ENCODE measurements around the gene MPI. TPM values are rescaled to one million over a fixed set of nuclear protein-coding genes. Genes with fewer than 3 reads are reported as not detected.

The MPI gene
- total and polyA plus RNA-seq, 2 of the 8 experiments (the other 6 are each of a cell fraction or from before 2014, with no cell fraction given), result 31.0 to 74.8 TPM

- TF ChIP-seq CBX5 (IDR thresholded peaks at IDR 0.05; ENCODE audit: low read depth, low read length), result no peak
- TF ChIP-seq ATF3 (IDR thresholded peaks at IDR 0.05; ENCODE audit: insufficient read depth, low read depth, low read length), result no peak
- TF ChIP-seq CEBPB (IDR thresholded peaks at IDR 0.05; ENCODE audit: low read depth, low read length), result no peak
- peak; percentile 92 to 97 for TF ChIP-seq POLR2A (IDR thresholded peaks at IDR 0.05; ENCODE audit: control extremely low read depth in 1 of 2, low read depth in 2 of 2, low read length in 2 of 2)
- no peak for TF ChIP-seq RFX5 (IDR thresholded peaks at IDR 0.05; ENCODE audit: borderline replicate concordance, low read depth, low read length)
- TF ChIP-seq ATF2 (IDR thresholded peaks at IDR 0.05; ENCODE audit: low read length), result no peak; the same call in 1 of the 2 replicates
- TF ChIP-seq CHD7 (IDR thresholded peaks at IDR 0.05; ENCODE audit: insufficient replicate concordance, low read length), result no peak
- TF ChIP-seq CTBP2 (IDR thresholded peaks at IDR 0.05; ENCODE audit: borderline replicate concordance, insufficient read depth, insufficient read length, low read length), result no peak
Measured at GRCh38 chr15:74889883-74890664, at the start of gene MPI (continued).
